GOT3 (cell line): ENCODE results near the gene KRTAP5-2.
"Not testable (repeated sequence)": the region's sequence is repeated elsewhere in the genome, so short reads cannot be mapped to it uniquely, and the experiment has no call there.

Source experiments
- DNase-seq: peaks from one replicate; lab custom pipeline; 2025; ENCODE audit warnings: mixed read lengths; lab: John Stamatoyannopoulos, UW

KRTAP5-2 gene

GRCh38 chr11:1628506-1629325, 30.6 kb upstream of the KRTAP5-2 start:
- DNase-seq, result no peak

- no peak for DNase-seq
These were observed 27.4 kb upstream of the KRTAP5-2 start for GRCh38 chr11:1625541-1625940.

- DNase-seq, result no peak
These were observed 26.5 kb upstream of the KRTAP5-2 start for GRCh38 chr11:1624621-1625020.

GRCh38 chr11:1623716-1624115, 25.6 kb upstream of the KRTAP5-2 start:
- DNase-seq, result no peak

- DNase-seq, result no peak
These were observed 24.0 kb upstream of the KRTAP5-2 start, which contains the start of gene KRTAP5-4 for GRCh38 chr11:1622086-1622485. Gene KRTAP5-4, minus strand, starts transcription at chr11:1622138. Its CDS starts 45 bp downstream, at chr11:1622093.

- DNase-seq, result no peak
These were observed 21.4 kb upstream of the KRTAP5-2 start for GRCh38 chr11:1619449-1619848.

- no peak for DNase-seq
These were observed 20.1 kb upstream of the KRTAP5-2 start for GRCh38 chr11:1618231-1618630.

GRCh38 chr11:1608363-1608762, 10.3 kb upstream of the KRTAP5-2 start, which contains the start of gene KRTAP5-3:
Gene KRTAP5-3, minus strand, starts transcription at chr11:1608463. Its CDS starts 78 bp downstream, at chr11:1608385.
- no peak for DNase-seq

- not testable (repeated sequence) for DNase-seq
These were observed 9.8 kb upstream of the KRTAP5-2 start for GRCh38 chr11:1607901-1608300.

- DNase-seq, result not testable (repeated sequence)
These were observed 9.2 kb upstream of the KRTAP5-2 start for GRCh38 chr11:1607156-1607845.

- not testable (repeated sequence) for DNase-seq
These were observed 7.8 kb upstream of the KRTAP5-2 start for GRCh38 chr11:1605923-1606322.

GRCh38 chr11:1604711-1605110, 6.6 kb upstream of the KRTAP5-2 start:
- no peak for DNase-seq

GRCh38 chr11:1604181-1604580, 6.1 kb upstream of the KRTAP5-2 start:
- no peak for DNase-seq

- DNase-seq, result no peak
These were observed 5.5 kb upstream of the KRTAP5-2 start for GRCh38 chr11:1603629-1604028.

GRCh38 chr11:1601663-1602062, 3.6 kb upstream of the KRTAP5-2 start:
- DNase-seq, result not testable (repeated sequence)

GRCh38 chr11:1600626-1601025, 2.5 kb upstream of the KRTAP5-2 start:
- no peak for DNase-seq

GRCh38 chr11:1598816-1599215, 722 bp upstream of the KRTAP5-2 start:
- no peak for DNase-seq

GRCh38 chr11:1598406-1598805, 312 bp upstream of the KRTAP5-2 start:
- DNase-seq, result not testable (repeated sequence)

- DNase-seq, result no peak
These were observed 632 bp downstream of the KRTAP5-2 start for GRCh38 chr11:1597331-1597993.

GRCh38 chr11:1596576-1597121, 1.4 kb downstream of the KRTAP5-2 start:
- not testable (repeated sequence) for DNase-seq

GRCh38 chr11:1595994-1596575, 2.0 kb downstream of the KRTAP5-2 start:
- DNase-seq, result not testable (repeated sequence)

GRCh38 chr11:1592628-1593027, 5.5 kb downstream of the KRTAP5-2 start:
- no peak for DNase-seq
